ENCODE data around the gene ADGRA1.

Gene ADGRA1

GRCh38 chr10:133058331-133059092, 29.2 kb upstream of the ADGRA1 start:
- DNase-seq: no peak

- DNase-seq: no peak
Measured at GRCh38 chr10:133059093-133059470, 28.6 kb upstream of the ADGRA1 start.

- DNase-seq: no peak
Measured at GRCh38 chr10:133059571-133059970, 28.2 kb upstream of the ADGRA1 start.

GRCh38 chr10:133060022-133060421, 27.7 kb upstream of the ADGRA1 start:
- DNase-seq: no peak

- DNase-seq: no peak
Measured at GRCh38 chr10:133060466-133060865, 27.3 kb upstream of the ADGRA1 start.

GRCh38 chr10:133060881-133061280, 26.8 kb upstream of the ADGRA1 start:
- no peak for DNase-seq

- DNase-seq: no peak
Measured at GRCh38 chr10:133061296-133062038, 26.3 kb upstream of the ADGRA1 start.

- DNase-seq: no peak
Measured at GRCh38 chr10:133062085-133062484, 25.6 kb upstream of the ADGRA1 start.

- no peak for DNase-seq
Measured at GRCh38 chr10:133062635-133063034, 25.1 kb upstream of the ADGRA1 start.

- no peak for DNase-seq
Measured at GRCh38 chr10:133067149-133068105, 20.3 kb upstream of the ADGRA1 start.

- DNase-seq: no peak
Measured at GRCh38 chr10:133068111-133069032, 19.4 kb upstream of the ADGRA1 start.

- DNase-seq: no peak
Measured at GRCh38 chr10:133069033-133069525, 18.6 kb upstream of the ADGRA1 start.

- no peak for DNase-seq
Measured at GRCh38 chr10:133070405-133070804, 17.3 kb upstream of the ADGRA1 start.

- no peak for DNase-seq
Measured at GRCh38 chr10:133070810-133071209, 16.9 kb upstream of the ADGRA1 start.

- no peak for DNase-seq
Measured at GRCh38 chr10:133071733-133072132, 16.0 kb upstream of the ADGRA1 start.

- DNase-seq: no peak
Measured at GRCh38 chr10:133072196-133072595, 15.5 kb upstream of the ADGRA1 start.

GRCh38 chr10:133072720-133073390, 14.9 kb upstream of the ADGRA1 start:
- no peak for DNase-seq

GRCh38 chr10:133075346-133076137, 12.2 kb upstream of the ADGRA1 start:
- DNase-seq: no peak

GRCh38 chr10:133076274-133077038, 11.3 kb upstream of the ADGRA1 start:
- DNase-seq: no peak
